Activated T-helper 1 cell treated with Interleukin-2 at 50 U/mL for 16 hours (primary cell): ENCODE measurements around the gene SLCO1A2.

Experiments
- DNase-seq: peaks from one replicate; pipeline ENCODE4 v3.0.0-alpha.2; 2020; ENCODE audit warnings: low read depth

Gene SLCO1A2

DNA sequence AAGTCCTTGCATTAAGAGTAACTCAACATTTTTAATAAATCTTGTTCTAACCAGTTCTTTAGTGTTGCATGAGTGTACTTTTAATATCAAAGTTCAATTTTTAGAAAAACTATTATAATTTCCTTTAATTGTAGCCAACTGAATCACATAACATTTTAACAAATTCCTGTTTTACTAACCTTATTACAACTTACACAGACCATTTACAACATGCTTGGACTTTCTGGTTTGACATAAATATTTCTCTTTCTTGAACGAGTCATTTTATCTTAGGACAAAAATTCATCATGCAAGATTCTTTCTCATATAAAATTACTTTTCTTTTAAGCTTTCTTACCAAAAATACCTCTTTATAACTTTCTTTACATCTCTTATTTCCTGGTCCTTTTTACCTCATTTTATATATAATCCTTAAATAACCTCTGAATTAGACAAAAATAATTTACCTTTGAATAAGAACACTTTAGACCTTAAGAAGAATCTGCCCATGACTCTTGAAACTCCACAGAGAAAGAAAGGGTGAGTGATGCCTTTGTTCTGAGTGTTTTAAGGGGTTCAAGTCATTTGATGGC is 3.9 kb downstream of the SLCO1A2 start:
- DNase-seq: no peak

DNA sequence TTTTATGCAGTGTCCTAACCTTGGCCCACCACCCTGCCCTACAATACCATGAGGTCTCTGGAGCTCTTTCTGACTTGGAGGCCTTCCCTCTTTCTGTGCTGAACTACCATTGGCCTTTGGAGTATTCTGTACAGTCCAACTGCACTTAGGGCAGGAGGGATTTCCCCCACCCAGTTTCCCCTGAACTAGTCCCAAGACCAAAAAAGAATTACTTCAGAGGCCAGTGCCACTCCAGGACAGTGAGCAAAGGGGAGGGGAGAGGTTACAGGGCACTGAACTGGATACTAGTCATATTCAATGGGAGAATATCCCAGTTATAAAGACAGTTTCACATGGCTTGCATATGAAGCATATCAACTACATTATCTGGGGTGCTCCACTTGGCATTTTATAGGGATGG is 6.1 kb downstream of the SLCO1A2 start:
- DNase-seq: no peak

DNA sequence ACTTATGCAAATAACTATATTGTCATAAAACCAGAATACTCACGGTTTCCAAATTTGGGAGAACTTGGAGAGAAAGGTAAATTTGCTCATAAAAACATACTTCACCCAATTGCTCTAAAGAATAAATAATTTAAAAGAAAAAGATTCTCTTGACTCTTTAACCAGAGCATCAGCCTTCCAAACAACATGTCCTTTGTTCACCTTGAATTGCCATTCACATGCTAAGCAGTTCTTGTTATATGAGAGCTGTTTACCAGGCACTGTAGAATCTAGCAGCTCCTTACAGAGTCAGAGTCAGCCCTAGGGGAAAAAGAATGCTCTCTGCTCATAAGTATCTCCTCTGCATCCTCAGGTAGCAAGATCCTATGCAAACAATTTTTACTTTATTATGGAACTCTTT is 10.2 kb downstream of the SLCO1A2 start:
- DNase-seq: no peak

DNA sequence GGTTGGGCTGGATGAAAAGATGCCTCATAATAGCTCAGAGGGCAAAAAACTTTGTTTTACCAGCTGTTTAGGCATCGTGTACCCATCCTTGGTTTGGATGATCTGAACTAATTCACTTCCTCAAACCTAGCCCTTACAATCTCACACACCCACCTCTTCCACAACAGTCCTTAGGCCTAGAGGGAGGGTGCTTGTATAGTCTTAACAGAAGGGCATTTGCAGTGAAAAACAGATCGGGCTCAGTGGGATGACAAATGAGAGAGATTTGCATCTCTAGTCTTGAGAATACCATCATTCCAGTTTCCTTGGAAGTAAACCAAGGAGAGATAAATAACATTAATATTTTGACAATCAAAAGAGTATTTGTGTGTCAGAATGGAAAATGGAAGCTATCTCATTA is 11.0 kb downstream of the SLCO1A2 start:
- DNase-seq: no peak

DNA sequence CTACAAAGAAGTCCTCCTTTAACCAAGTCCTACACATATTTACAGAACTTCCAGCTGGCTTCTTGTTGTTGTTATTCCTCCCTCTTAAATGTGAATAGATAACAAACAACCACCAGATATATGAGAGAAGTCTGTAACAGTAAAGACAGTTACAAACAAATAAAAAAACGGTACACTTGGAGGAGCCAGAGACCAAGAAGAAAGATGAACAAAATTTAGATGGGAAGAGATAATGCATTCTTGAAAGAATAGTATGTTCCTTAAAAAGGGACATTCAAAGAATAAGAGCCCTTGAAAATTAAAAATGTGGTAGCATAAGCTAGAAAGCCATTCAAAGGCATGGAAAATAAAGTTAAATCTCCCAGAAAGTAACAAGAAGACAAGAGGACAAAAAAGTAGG is 25.9 kb downstream of the SLCO1A2 start:
- no peak for DNase-seq

DNA sequence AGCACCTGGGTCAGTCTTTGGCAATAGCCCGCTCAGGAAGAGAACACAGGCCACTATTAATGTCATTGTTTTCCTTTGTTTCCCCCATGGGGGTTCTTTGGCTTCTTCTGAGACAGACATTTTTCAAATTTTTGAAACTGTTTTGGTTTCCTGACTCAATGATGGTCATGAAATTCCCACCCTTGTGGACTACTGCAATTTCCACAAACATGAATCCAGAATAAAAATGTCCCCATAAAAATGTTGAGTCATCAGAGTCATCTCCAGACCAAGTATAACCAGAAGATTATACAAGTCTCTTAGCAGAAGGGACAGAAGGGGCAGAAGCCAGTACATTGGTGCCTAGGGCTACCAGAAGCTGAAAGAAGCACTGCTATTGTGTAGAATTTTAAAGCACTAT is 29.1 kb downstream of the SLCO1A2 start:
- no peak for DNase-seq

DNA sequence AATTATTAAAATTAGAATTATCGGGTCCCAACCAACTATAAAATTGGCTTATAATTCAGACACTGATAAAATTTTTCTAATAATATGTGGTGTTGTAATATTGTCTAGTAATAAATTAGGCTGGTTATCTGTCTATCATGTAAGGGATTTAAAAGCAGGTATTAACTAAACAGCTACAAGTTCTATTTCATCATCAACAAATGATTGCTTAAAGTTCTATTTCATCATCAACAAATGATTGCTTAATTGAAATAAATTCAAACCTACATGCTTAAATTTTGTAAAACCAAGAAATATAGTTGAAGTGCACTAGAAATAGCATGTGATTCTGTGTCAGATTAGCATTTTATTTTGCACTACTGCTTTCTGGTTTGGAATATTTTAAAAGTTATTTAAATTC is 34.1 kb downstream of the SLCO1A2 start:
- DNase-seq: no peak

DNA sequence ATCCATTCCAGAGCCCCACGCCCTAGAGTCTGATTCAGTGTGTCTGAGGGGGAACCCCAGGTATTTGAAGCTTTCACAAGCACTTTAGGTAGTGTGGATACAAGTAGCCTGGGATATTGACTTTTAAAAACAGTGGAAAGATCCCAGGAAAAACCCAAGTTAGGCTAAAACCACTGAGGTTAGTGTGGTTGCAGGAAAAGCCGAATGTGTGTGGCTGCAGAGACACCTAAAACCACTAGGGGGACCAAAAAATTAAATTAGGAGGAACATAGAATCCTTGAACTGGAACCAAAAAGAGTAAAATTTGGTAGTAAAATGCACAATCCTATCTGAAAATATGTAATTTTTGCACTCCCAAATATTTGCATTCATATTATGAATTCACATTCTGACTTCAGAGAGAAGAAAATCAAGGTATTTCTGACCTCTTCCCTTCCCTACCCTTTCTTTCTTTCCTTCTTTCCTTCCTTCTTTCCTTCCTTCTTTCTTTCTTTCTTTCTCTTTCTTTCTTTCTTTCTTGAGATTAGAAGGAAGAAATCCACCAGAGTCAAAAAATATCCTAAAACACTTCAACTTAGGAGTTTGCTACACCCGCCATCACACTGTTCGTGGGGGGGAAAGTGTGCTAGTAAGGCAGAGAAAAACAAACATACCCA is 37.8 kb downstream of the SLCO1A2 start:
- DNase-seq: no peak

DNA sequence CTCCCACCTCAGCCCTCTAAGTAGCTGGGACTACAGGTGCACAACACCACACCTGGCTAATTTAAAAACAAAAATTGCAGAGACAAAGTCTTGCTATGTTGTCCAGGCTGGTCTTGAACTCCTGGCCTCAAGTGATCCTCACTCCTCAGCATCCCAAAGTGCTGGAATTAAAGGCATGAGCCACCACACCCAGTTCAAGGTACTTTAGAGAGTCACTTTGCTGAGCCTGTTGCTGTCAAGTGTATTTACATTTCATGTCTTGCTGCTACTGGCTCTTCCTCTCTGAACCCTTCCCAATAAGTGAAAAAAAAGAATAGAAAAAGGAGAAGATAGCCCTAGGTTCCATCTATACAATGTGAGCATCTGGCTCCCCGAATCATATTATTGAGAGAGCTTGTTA is 38.4 kb downstream of the SLCO1A2 start:
- no peak for DNase-seq

DNA sequence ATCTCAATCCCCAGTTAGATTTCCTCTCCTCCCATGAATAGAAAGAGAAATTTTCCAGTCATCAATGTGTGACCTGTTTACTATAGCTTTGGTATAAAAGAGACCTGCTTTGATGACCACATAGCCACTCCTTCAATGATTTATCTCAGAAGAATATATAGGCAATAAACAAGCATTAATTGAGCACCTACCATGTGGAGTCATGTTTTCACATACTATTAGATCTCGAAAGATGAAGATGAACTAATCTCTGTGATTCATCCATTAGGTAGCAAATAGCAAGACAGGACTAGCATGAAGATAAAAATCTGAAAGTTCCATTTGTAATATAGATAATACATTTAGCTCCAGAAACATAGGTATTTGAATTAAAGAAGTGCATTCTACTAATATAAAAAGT is 40.5 kb downstream of the SLCO1A2 start:
- DNase-seq: no peak

DNA sequence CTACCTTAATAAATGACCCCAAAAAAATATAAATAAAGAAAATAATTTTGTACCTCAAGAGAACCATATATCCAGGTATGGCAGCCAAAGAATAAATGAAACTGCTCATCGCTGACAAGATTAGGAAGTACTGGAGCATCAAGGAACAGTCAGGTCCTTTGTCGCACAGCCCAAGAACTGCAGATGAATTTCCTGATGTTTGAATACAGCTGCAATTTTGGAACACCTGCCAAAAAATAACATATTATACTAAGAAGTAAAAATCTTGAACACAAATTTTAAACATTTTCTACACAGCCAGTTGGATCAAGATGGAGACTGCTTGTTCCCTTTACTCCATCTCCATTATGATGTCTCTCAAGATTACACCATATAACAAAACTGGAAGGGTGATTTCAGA is 42.6 kb downstream of the SLCO1A2 start:
- no peak for DNase-seq

DNA sequence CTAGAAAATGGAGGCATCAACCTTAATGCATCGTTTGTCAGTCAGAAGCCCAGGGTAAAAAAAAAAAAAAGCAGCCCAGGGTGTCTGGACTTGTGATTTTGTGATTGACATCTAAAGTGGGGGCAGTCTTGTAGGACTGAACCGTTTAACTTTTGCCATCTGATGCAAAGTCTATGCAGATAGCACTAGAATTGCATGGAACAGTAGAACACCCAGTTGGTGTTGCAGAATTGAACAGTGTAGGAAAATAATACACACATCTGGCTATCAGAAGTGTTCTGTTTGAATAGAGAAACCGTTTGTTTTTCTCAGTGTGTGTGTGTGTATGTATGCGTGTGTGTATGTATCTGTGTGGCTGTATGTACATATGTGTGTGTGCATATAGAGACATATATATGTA is 45.0 kb downstream of the SLCO1A2 start:
- DNase-seq: no peak

DNA sequence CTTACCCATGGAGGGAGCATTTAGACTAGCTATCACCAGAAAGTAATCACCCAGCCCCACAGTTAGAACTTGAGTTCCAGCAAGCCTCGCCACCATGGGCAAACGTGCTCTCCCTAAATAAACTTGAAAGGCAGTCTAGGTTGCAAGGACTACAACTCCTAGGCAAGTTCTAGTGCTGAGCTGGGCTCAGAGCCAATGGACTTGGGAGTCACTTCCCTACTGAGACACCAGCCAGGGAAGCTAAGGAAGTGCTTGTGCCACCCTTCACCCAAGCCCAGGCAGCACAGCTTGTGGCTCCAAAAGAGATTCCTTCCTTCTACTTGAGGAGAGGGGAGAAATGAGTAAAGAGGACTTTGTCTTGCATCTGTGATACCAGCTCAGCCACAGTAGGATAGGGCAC is 57.9 kb downstream of the SLCO1A2 start:
- no peak for DNase-seq

DNA sequence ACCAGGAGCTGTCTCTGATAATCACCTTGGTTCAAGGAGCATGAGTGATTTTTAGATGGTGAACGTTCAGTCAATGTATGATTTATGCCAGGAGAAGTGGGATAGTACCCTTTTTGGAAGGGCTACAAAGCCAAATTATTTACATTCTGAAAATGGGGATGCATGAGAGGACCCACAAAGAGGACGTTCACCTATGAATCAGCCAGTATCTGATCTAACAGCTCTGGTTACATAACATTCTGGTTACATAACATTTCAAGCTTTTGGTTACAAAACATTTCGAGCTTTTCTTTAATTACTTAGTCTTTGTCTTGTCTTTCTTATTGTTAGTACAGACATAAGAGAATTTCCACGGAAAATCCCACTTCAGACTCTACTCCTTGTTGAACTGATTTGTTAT is 68.8 kb downstream of the SLCO1A2 start:
- DNase-seq: no peak

DNA sequence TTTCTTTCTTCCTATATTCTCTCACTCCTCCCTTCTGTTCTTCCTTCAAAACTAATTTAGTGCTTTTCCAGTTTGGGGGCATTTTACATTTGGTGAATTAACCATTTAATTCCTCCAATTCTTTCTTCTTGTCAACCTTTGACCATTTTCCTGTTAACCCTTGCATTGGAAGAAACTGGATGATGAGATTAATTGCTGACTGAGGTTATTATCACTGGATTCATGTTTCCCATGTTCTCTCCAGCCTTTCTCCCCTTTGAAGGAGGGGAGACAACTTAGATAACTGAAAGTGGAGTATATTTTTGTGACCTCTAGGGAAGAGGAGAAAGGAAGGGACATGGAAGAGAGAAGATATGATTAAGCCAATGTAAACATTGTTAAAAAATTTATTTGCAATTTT is 70.5 kb downstream of the SLCO1A2 start:
- no peak for DNase-seq

DNA sequence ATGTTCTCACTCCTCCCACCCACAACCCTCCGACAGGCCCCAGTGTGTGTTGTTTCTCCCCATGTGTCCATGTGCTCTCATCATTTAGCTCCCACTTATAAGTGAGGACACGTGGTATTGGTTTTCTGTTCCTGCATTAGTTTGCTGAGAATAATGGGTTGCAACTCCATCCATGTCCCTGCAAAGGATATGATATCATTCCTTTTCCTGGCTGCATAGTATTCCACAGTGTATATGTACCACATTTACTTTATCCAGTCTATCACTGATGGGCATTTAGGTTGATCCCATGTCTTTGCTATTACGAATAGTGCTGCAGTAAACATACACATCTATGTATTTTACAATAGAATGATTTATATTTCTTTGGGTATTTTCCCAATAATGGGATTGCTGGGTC is 77.5 kb downstream of the SLCO1A2 start:
- no peak for DNase-seq

DNA sequence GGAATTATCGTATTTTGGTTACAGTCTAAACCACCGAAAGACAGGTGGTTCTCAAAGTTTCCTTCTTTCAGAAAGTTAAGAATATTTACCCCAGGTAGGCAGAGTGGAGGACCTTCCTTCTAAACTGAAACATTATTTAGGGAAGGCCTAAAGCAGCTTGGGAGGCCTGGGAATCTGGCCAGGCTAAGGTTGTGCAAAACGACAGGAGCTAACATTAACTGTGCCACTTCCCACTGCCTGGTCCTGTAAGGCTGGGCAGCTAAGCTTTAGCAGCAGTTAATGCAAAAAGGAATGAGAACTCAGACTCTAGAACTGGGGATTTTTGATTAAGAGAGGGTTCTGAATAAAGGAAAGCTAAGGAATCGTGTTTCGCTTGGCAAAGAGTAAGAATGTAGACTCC is 82.6 kb downstream of the SLCO1A2 start:
- no peak for DNase-seq

DNA sequence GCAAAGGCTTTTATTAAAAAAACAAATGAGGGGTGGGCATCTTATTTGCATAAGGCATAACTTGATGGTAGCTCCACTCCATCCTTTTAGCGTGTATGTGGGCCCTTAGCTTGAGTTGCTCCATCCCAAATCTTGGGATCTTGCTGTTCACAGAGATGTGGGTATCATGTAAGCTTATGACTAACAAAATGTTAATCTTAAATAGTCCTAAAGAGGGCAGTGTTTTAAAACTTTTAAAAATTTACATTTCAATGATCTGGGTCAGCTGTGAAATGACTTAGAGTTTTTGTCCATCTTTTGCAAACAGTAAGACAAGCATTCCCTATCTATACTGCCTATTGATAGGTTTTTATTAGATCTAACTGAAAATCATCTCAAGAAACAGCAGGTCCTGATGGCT is 86.0 kb downstream of the SLCO1A2 start:
- DNase-seq: no peak

DNA sequence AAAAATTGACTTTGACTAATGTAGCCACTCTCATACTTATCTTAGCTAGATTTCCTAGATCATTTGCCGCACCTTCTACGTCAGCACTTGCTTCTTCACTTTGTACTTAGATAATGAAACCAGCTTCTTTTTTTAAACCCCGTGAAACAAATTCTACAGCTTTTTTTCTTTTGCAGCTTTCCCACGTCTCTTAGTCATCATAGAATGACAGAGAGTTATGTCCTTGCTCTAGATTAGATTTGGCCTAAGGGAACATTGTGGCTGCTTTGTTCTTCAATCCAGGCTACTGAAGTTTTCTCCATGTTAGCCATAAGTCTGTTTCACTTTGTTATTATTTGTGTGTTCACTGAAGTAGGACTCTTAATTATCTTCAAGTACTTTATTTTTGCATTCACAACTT is 94.9 kb downstream of the SLCO1A2 start:
- DNase-seq: no peak

DNA sequence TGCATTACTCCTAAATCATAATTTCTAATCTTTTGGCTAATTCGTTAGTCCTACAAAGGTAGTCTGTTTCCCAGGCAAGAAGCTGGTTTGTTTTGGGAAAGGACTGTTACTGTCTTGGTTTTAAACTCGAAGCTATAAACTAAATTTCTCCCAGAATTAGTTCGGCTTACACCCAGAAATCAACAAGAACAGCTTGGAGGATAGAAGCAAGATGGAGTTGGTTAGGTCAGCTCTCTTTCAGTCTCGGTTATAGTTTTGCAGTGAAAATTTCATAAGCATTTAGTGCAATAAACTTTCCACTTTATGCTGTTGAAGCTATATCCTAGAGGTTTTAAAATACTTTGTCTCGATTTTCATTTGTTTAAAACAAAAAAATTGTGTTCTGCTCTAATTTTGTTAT is 100.3 kb downstream of the SLCO1A2 start:
- no peak for DNase-seq

DNA sequence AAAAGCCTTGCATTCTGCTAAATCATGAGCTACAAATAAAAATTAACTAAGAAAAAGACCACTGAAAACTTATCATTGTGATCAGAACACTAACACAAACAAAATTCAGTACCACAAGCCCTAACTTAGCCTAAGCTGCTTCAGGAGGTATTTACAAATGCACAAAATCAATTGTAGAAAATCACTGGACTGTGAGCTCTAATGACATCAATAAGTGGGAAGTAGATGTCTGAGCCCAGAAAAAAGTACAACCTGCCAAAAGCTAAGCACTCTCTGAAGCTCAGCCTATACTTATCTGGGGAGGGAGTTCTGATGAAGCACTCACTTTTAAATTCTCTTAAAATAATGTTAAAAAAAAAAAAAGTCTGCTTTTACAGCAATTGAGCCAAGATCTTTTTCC is 110.8 kb downstream of the SLCO1A2 start:
- DNase-seq: no peak

DNA sequence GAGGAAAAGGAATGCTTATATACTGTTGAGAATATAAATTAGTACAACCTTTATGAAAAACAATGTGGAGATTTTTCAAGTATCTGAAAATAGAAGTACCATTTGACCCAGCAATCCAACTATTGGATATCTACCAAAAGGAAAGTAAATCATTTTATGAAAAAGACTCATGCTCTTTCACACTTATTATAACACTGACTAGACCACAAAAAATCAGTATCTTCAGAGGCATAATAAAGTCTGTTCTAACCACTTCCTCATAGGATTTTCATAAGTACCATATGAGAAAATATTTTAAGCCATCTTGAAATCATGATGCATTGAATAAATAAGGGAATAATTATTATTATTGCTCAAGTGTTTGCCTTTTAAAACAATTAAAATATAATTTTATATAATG is 112.9 kb downstream of the SLCO1A2 start:
- no peak for DNase-seq

DNA sequence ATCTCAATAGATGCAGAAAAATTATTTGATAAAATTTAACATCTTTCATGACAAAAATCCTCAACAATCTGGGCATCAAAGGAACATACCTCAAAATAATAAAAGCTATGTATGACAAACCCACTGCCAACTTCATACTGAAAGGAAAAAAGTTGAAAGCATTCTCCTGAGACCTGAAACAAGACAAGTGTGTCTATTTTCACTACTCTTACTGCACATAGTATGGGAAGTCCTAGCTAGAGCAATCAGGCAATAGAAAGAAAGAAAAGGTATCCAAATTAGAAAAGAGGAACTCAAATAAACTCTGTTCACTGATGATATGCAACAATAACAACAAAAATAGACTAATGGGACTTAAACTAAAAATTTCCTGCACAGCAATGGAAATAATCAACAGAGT is 113.6 kb downstream of the SLCO1A2 start:
- no peak for DNase-seq

DNA sequence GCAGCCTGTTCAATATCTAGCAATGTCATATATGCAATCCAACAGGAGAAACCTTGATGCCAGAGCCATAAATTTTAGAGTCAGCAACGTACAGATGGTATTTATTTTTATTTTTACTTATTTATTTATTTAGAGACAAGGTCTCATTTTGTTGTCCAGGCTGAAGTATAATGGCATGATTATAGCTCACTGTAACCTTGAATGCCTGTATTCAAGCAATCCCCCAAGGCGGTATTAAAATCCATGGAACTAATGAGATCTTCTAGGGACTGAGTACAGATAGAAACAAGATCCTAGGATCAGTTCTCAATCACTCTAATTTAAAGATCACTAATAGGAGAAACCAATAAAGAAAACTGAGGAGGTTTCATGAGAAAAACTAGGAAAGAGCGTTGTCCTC is 114.5 kb downstream of the SLCO1A2 start:
- DNase-seq: no peak

DNA sequence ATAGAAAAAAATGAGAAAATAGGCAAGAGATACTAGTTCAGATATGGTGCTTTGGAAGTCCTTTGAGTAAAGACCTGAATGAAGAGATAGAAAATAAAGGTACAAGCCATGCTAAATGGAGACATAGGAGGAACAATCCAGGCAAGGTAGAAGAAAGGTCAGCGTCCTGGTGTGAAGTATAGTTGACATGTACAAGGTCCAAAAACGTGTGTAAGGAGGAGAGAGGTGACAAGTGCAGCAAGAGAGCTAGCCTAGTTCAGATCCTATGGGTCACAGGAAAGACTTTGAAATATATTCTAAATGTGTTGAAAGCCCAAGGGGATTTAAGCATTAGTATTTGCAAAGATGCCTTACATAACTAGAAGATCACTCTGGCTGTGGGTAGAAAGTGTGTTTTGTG is 115.5 kb downstream of the SLCO1A2 start:
- DNase-seq: no peak
